KMS-11 (cell line): Measurements from ENCODE around the gene MZF1.

ENCODE experiments used
- H2AFZ ChIP-seq: fragments of 200-600 bp; sonication (generic); 2 replicates; pipeline ENCODE4 v1.6.1; 2016; ENCODE audit warnings: antibody characterized with exemption, mixed run types, low read depth
- H3K27ac ChIP-seq: fragments of 200-600 bp; sonication (generic); 2 replicates; pipeline ENCODE4 v1.6.1; 2016; ENCODE audit warnings: mild to moderate bottlenecking, mixed run types
- H3K27me3 ChIP-seq: fragments of 200-600 bp; sonication (generic); 2 replicates; pipeline ENCODE4 v1.6.1; 2017; ENCODE audit warnings: mild to moderate bottlenecking, low read depth, mixed run types, moderate library complexity; ENCODE audit not compliant: insufficient read depth
- H3K36me3 ChIP-seq: fragments of 200-600 bp; sonication (generic); 2 replicates; pipeline ENCODE4 v1.6.1; 2017; ENCODE audit warnings: mild to moderate bottlenecking, mixed run types; ENCODE audit not compliant: insufficient read depth
- H3K4me1 ChIP-seq: fragments of 200-600 bp; sonication (generic); 2 replicates; pipeline ENCODE4 v1.6.1; 2016; ENCODE audit warnings: mild to moderate bottlenecking, low read depth, mixed run types; ENCODE audit not compliant: poor library complexity, severe bottlenecking
- H3K4me2 ChIP-seq: fragments of 200-600 bp; sonication (generic); 2 replicates; pipeline ENCODE4 v1.7.0; 2016; ENCODE audit warnings: mild to moderate bottlenecking, mixed run types
- H3K4me3 ChIP-seq: fragments of 200-600 bp; sonication (generic); IDR thresholded peaks from 2 replicates; pipeline ENCODE4 v1.6.1; 2017; ENCODE audit warnings: low read depth, low read length, mixed read lengths; ENCODE audit not compliant: insufficient read depth
- H3K79me2 ChIP-seq: fragments of 200-600 bp; sonication (generic); 2 replicates; pipeline ENCODE4 v1.6.1; 2016; ENCODE audit warnings: low read depth, mixed run types; ENCODE audit not compliant: insufficient read depth
- H3K9ac ChIP-seq: fragments of 200-600 bp; sonication (generic); 2 replicates; pipeline ENCODE4 v1.6.1; 2016; ENCODE audit warnings: mild to moderate bottlenecking, mixed run types
- H4K20me1 ChIP-seq: fragments of 200-600 bp; sonication (generic); 2 replicates; pipeline ENCODE4 v1.6.1; 2016; ENCODE audit warnings: mild to moderate bottlenecking, mixed run types; ENCODE audit not compliant: insufficient read depth
- TF ChIP-seq, protein P1 (sequence below): fragments of 200-600 bp; sonication (generic); conservative IDR thresholded peaks from 2 replicates; pipeline ENCODE4 v1.6.1; 2017; ENCODE audit warnings: low read depth, mild to moderate bottlenecking, antibody characterized with exemption, low read length, moderate library complexity, mixed read lengths

MZF1 gene

DNA sequence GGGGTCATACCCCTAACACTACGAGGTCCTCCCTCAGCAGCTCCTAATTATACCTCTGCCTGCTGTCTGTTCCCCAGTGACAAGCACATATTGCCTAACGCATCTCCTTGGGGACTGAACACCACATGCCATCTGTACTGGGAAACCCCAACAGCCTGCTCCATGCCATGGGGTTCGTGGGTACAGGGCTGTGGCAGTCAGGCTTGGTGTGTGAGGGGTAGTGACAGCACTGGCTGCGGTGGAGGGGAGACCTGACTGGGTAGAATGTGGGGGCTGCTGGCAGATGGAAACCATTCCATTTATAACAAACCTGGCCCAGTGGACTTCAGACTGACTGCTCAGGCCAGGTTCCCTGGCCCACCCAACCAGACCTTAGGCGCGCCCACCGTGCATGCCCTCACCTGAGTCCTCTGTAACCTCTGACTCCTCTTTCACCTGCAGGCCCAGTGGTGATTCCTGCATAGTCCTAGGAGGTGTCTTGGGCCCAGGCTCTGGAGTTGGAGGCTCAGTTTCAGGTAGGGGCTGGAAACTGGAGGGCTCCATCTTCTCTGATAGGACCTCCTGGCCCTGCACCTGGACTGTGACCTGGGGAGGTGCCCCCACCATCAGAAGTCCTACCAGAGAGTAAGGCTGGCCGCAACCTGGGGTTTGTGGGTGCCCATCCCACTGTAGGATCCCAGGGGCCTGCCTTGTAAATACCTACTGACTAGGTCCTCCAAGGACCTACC lies 3.0 kb downstream of the MZF1 start:
- no peak overlapping the region for H3K27ac ChIP-seq
- TF ChIP-seq, protein P1, sequence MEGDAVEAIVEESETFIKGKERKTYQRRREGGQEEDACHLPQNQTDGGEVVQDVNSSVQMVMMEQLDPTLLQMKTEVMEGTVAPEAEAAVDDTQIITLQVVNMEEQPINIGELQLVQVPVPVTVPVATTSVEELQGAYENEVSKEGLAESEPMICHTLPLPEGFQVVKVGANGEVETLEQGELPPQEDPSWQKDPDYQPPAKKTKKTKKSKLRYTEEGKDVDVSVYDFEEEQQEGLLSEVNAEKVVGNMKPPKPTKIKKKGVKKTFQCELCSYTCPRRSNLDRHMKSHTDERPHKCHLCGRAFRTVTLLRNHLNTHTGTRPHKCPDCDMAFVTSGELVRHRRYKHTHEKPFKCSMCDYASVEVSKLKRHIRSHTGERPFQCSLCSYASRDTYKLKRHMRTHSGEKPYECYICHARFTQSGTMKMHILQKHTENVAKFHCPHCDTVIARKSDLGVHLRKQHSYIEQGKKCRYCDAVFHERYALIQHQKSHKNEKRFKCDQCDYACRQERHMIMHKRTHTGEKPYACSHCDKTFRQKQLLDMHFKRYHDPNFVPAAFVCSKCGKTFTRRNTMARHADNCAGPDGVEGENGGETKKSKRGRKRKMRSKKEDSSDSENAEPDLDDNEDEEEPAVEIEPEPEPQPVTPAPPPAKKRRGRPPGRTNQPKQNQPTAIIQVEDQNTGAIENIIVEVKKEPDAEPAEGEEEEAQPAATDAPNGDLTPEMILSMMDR = no peak
- no peak overlapping the region for H3K4me2 ChIP-seq

DNA sequence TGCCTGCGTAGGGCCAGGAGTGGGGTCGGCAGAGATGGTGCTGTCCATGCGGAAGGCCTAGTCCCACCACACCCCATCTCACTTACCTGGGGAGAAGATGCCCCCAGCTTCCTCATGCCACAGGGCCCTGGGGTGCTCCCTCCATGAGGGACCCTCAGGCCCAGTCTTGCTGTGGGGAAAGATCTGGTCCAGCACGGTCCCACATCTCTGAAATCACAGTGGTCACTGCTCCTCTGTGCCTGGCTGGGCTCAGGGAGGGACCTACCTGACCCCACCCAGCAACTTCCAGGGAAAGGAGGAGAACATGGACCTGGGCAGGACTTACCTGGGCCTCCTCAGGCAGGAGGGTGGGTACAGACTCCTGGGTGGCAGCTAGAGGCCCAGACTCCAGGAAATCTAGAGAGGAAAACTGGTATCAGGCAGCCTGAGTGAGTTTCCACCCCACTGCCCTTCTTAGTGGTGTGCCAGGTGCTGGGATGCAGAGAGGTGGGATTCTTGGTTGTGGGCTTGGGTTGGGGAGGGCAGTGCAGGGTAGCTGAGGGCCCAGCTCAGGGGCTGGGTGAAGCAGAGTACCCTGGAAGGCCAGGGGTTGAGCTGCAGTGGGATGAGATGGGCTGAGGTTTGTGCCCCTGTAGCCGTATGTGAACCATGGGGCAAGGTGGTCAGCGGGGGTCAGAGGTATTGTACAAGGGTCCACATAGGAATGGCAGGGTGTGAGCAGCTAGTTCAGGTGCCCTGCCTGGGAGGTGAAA lies 3.8 kb downstream of the MZF1 start:
- no peak overlapping the region for H3K27ac ChIP-seq
- H3K9ac ChIP-seq = no peak overlapping the region
- H4K20me1 ChIP-seq = no peaks in the 10 kb centered on the region
- H3K27me3 ChIP-seq = no peaks in the 10 kb centered on the region
- H3K79me2 ChIP-seq = no peaks in the 10 kb centered on the region
- H2AFZ ChIP-seq = no peak overlapping the region
- H3K36me3 ChIP-seq = no peaks in the 10 kb centered on the region
- peaks cover 13% of the 10 kb centered on the region for H3K4me1 ChIP-seq
- TF ChIP-seq, protein P1 = no peak
- no peak overlapping the region for H3K4me3 ChIP-seq
- H3K4me2 ChIP-seq = no peak overlapping the region

More for the DNA sequence above, 3.0 kb downstream of the MZF1 start:
- Histone ChIP-seq H2AFZ (no peak overlapping the region), H3K36me3 (no peaks in the 10 kb centered on the region), H3K79me2 (no peaks in the 10 kb centered on the region), H3K4me1 (peaks cover 17% of the 10 kb centered on the region), H3K4me3 (no peak overlapping the region), H3K27me3 (no peaks in the 10 kb centered on the region), H3K9ac (no peak overlapping the region), H4K20me1 (no peaks in the 10 kb centered on the region)

DNA sequence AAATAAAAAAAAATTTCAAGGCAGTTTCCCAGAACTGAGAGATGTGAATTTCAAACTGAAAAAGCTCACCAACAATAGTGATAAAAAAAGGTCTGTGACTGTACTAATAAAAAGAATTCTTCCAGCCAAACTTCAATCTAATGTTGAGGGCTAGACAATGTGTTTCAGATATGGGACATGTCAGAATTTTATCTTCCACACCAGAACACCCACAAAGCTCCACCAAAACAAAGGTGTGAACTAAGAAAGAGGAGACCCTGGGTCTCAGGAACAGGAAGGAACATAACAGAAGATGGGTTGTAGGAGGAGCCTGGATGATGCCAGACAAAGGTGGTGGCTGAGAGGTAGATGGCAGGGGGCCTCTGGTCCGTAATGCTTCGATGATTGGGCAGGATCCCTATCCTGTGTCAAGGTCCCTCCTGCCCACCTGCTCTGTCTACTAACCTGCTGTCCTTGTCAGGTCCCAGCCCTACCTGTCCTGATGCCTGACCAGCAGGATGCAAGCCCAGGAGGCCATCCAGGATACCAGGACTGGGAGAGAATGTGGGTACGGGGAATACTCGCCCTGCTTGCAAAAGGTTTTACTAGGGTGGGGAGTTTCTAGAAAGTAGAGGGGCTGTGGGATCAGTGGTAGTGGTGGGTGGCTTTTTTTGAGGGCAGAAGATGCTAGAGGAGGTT lies 4.5 kb downstream of the MZF1 start:
- no peak overlapping the region for H2AFZ ChIP-seq
- H3K4me3 ChIP-seq = no peak overlapping the region
- no peak overlapping the region for H3K27ac ChIP-seq
- no peak overlapping the region for H3K4me2 ChIP-seq
- H3K36me3 ChIP-seq = no peaks in the 10 kb centered on the region
- H3K9ac ChIP-seq = no peak overlapping the region
- TF ChIP-seq, protein P1 = no peak
- no peaks in the 10 kb centered on the region for H4K20me1 ChIP-seq
- H3K4me1 ChIP-seq = peaks cover 6% of the 10 kb centered on the region
- no peaks in the 10 kb centered on the region for H3K27me3 ChIP-seq
- no peaks in the 10 kb centered on the region for H3K79me2 ChIP-seq

DNA sequence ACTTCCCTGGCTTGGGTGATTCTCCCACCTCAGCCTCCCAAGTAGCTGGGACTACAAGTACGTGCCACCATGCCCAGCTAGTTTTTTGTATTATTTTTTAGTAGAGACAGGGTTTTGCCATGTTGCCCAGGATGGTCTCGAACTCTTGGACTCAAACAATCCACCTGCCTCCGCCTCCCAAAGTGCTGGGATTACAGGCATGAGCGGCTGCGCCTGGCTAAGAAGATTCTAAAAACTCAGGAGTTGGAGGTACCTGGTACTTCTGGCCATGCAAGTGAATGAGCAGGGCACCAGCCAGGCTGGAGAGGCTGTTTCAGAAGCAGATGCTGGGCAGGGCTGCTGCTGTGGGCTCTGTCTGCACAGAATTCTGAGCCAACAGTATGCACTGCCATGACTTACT lies 6.1 kb downstream of the MZF1 start:
- Histone ChIP-seq H3K36me3 (no peaks in the 10 kb centered on the region), H3K4me1 (peaks cover under 1% of the 10 kb centered on the region), H3K4me2 (no peak overlapping the region), H3K79me2 (no peaks in the 10 kb centered on the region), H3K4me3 (no peak overlapping the region), H3K9ac (no peak overlapping the region), H3K27ac (no peak overlapping the region), H4K20me1 (no peaks in the 10 kb centered on the region), H2AFZ (no peak overlapping the region), H3K27me3 (no peaks in the 10 kb centered on the region)
- TF ChIP-seq, protein P1 = no peak
